Measurements from ENCODE around the gene BPIFA3.

BPIFA3 gene

GRCh38 chr20:33272155-33272873 lies 55.2 kb downstream of the BPIFA3 start:
- DNase-seq = no peak

- DNase-seq = no peak
Measured at GRCh38 chr20:33273117-33273851, 56.1 kb downstream of the BPIFA3 start.

- no peak for DNase-seq
Measured at GRCh38 chr20:33275215-33275614, 58.1 kb downstream of the BPIFA3 start.

GRCh38 chr20:33275871-33276270 lies 58.7 kb downstream of the BPIFA3 start:
- no peak for DNase-seq

GRCh38 chr20:33276303-33277113 lies 59.4 kb downstream of the BPIFA3 start:
- DNase-seq = no peak
